ENCODE measurements around the gene MTTP.
"Not testable (repeated sequence)": the region's sequence is repeated elsewhere in the genome, so short reads cannot be mapped to it uniquely, and the experiment has no call there.

Gene MTTP

DNA sequence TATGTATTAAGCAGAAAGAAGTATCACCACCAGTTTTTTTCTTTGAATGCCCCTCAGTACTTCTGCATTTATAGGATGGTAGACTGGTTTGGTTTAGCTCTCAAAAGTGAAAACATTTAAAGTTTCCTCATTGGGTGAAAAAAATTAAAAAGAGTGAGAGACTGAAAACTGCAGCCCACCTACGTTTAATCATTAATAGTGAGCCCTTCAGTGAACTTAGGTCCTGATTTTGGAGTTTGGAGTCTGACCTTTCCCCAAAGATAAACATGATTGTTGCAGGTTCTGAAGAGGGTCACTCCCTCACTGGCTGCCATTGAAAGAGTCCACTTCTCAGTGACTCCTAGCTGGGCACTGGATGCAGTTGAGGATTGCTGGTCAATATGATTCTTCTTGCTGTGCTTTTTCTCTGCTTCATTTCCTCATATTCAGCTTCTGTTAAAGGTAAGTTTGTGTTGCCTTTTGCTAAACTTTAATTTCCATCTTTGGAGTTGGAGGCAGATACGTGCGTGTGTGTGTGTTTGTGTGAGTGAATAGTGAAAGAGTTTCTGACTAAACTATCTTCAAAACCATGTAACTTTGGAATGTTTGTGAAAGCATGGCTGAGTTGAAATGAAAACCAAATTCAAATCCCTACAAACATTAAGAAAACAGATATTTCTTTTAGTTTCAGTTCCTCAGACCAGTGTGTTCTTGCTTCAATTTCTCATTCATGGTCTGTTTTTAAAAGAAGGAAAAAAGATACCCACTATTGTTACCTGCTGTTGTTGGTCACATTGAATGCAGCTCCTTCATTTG is at the start of gene MTTP:
Gene MTTP (plus strand): TSS at position 295 of the 795 bp plus-strand sequence. CDS start 86 bp downstream, at position 381.
- DNase-seq, result no peak

DNA sequence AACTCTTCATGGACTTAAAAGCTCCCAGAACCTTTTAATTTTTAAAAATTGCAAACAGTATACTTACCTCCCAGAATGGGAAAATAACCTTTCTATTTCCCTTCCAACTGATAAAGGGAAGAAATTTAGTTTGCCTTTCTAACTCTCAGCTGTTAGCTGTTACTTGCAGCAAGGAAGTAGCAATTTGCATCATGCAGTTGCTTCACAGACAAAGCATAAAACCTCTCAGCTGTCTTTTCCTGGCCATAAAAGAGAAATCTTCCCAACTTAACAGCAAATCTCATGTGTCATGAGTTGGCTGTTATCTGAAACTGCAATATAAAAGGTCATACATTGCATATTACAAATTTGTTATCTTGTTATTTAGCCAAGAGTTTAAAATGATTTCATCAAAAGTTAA is 45.4 kb upstream of the MTTP start:
- DNase-seq, result no peak

DNA sequence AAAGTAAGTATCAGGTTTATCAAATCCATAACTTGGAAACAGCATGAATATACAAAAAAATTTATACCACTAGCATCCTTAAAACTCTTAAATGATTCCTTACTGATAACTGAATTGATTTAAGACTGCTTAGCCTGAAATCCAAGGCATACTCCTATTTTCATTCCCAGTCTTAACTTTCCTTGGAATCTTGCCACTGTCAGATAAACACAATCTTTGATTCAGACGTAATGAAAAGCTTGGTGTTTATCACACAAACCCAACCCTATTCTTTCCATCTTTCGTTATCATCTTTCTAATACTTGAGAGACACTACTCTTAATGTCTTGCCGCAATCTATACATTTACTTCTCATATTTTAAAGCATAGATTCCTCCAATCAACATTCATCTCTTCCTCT is 44.7 kb upstream of the MTTP start:
- no peak for DNase-seq

DNA sequence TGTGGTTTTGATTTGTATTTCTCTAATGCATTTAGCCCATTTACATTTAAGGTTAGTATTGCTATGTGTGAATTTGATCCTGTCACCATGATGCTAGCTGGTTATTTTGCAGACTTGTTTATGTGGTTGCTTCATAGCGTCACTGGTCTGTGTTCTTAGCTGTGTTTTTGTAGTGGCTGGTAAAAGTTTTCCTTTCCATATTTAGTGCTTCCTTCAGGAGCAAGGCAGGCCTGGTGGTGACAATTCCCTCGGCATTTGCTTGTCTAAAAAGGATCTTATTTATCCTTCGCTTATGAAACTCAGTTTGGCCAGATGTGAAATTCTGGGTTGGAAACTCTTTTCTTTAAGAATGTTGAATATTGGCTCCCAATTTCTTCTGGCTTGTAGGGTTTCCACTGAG is 39.9 kb upstream of the MTTP start:
- not testable (repeated sequence) for DNase-seq

DNA sequence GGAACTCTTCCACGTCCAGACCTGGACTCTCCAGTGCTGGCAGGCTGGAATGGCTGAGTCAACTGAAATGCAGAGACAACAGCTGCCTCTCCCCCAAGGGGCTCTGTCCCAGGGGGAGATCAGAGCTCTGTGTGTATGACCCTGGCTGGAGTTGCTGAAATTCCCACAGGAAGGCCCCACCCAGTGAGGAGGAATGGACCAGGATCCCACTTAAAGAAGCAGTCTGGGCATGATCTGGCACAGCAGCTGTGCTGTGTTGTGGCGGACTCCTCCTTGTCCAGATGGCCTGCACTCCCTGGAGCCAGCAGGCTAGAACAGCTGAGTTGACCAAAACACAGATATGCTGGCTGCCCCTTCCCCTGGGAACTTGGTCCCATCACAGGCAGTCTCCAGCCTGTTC is 38.4 kb upstream of the MTTP start:
- no peak for DNase-seq

DNA sequence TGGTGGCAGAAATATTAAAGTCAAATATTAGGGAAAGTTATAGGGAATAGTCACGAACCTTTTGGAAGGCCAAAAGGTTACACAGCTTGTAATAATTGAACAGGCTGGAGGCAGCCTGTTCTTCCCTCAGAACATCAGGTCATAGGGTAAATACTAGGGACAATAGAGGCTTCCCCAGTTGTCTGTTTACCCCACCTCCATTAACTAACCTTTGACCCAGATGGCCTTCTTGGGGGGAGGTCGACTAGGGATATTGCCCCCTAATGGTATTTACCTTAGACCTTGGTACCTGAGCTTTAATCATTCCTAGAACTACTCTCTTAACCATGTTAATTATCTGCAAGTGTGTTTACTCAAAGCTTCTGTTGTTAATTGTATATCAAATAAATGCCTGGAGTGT is 37.8 kb upstream of the MTTP start:
- no peak for DNase-seq

DNA sequence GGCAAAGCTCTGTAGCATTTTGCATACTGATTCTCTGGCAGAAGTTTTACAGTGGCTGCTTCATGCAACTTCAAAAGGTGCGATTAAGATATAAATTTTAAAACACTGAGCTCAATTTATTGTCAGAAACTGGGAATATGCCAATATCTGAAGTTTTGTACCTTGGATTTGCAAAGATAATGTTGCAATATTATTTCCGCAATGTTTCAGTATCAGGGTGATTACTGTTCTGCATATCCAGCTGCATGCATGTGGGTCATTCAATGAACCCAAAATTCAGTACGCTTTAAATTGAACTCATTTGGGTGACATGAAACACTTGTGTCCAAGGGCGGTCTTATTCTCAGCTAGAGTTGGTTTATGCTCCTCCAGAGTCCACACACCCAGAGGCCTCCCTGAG is 37.0 kb upstream of the MTTP start:
- DNase-seq, result no peak

DNA sequence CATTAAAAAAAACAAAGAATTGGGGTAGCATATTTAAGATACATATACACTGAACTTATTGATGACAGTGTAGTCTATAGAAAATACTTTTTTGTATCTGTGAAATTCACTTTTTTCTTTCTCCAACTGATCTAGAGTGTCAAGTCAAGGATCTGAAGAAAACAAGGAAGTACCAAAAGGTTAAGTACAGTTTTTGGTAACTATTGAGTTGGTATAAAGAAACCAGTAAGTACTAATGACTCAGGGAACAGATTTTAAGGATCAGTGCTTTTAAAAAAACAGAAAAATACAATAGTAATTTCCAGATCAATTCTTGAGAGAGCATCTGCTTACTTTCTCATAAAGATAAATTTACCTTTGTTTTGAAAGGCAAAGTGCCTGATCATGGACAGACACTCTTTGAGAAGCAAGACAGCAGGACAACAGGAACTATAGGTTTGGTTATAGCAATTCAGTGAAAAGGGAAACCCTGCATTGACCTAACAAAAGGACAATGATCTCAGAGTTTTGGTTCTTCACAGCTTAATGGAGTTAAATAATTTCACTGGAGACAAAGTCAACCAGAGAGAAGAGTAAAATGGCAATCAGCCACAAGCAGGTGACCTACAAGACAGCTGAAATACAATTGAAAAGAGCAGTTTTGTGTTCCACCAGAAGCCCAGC is 34.2 kb upstream of the MTTP start:
- no peak for DNase-seq

DNA sequence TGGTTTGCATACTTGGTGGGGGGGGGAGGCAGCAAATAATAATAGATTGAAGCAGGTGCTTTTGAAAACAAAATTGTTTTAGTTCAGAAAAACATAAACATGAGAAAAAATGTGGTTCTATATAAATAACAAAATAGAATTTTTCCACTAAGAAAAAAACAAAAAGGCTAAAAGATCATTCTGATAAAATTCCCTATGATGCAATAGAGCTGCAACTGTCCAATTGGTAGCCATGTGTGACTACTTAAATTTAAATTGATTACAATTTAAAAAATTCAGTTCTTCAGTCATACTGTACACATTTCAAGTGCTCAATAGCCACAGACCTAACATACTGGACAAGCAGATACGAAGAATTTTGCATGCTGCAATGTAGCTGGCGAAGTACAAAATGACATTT is 21.8 kb upstream of the MTTP start:
- DNase-seq, result no peak

DNA sequence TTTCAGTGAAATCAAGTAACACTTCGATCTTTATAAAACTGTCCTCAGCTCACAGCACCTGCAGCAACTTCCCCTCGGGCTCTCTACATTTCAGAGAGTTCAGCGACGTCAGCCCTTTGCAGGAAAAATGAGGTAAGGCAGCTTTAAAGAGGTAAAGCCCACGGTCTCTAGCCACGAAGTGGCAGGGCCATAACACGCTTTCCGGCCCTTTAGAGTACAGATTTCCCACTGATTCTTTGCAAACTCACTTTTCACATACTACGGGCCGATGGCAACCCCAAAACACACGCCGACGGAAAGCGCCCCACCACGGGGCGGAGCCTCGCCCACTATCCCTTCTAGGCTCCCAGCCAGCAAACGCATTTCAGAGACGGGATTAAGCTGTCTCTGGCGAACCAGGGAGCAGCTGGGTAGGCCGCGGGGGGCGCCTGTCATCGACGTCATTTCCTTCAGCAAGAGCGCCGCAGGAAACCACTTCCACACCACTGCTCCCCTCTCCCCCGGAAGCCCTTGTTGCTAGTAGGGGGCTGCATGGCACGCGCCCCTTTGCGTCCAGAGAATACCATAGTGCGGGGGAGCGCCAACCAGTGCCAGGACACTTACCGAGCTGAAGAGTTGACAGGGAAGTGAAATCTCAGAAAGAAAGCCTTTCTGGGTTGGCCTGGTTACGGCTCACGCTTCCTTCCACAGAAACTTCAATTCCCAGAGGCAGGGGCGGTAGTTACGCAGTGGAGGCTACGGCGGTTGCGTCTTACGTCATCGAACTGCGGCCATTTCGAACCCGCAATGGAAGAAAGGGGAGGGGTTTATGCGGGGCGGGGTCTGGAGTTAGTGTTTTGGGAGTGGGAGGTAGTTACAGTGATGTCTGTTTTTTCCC is 11.1 kb upstream of the MTTP start, which contains the start of gene TRMT10A:
Gene TRMT10A (minus strand): TSS at position 730 of the 877 bp plus-strand sequence. CDS start 4,701 bp downstream, outside the sequence.
- peak; percentile 97 for DNase-seq

DNA sequence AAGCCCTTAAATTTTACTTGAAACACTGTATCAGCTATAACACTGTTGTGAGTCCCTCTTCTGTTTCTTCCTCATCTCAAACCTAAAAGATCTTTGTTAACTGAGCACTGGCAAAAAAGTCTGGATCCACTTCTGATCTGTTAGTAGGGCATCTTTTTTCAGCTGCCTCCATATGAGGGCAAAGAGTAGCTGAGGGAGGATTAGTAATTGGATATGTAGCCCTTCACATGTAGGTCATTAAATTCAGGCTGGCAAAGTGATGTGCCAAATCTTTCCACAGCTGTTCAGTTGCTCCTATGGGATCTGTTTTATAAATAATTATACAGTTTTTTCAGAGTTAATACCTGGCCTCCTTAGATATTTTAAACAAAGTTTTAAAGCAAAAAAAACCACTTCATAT is 9.7 kb upstream of the MTTP start:
- no peak for DNase-seq

DNA sequence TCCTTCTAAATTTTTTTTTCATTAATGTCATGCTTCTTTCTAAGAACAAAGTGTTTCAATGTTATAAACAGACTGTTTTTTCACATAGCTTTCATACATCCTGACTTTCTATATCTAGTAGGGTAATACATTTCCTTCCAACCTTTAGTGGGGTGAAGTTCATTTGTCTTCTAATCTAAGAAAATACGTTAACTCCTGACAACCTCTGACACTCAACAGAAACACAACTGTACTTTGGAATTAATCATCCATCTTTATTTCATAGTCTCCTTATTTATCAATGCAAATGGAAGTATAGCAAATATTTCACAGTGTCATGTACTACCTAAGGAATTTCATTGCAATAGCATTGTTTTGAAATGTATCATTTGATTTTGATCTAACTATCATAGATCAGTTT is 2.7 kb upstream of the MTTP start:
- DNase-seq, result no peak

DNA sequence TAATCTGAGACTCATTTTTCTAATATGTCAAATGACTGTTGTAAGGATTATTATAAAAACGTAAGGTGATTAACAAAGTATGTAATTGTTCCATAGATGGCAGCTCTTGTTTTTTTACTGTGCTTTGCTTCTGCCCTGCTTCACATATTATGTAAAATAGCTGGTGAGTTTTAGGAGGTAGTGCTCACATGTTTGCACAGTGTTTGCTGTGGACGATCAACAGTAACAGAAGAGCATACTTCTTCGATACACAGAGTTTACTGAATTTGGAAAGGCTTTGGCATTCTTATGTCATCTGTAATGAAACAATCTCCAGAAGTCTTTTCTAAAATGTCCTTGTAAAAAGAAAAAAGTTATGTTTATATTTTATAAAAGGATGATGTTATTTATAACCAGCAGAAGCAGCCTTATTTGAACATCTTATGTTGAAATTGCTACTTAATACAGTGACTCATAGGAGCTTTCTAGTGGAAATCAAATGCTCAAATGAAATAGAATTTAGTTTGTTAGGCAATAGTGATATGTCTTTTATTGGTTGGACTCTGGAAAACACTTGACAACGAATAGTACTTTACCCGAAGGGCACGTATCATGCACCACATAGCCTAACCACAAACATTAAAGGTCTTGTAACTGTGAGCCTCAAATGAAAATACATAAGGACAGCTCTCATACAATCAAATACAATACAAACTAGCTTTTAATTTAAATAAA is 1.9 kb upstream of the MTTP start:
- DNase-seq, result no peak

DNA sequence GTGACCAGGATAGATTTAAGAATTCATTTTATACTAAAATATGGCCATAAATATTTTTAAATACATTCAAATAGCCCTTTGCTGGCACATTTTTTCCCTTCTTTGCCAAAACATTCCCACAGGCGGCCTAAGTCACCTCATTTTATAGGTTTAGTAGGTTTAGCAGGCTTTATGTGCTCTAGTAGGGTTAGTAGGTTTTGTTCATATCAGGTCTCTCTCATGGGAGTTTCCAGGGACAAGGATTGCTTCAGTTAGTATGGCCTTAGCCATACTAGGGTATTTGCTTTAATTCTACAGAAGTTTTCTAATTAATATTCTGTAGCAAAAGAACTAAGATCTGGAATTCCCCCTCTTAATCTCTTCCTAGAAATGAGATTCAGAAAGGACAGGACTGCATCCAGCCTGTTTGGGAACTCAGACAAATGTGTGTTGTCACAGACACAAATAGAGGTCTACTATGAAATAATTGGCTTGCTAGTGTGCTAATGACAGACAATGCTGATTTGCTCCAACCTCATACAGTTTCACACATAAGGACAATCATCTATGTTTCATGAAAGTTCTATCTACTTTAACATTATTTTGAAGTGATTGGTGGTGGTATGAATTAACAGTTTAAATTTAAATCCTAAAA is 772 bp upstream of the MTTP start:
- DNase-seq, result no peak

DNA sequence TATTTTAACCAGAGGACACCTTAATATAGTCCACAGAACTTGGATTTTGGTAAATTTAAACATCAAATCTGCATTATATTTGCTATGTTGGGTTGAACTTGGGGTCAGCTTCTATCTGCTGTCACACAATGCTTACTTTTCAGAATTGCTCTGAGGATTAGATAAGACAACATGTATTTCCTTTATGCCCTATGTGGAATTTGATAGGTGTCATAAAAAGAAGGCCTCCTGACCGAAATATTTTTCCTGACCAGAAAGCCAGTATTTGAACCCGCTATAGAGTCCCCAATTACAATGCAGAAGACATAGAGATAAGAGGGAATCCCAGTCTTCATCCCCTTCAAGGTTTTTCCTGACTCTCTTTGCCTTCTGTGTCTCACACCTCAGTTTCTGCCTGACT is 4.1 kb downstream of the MTTP start:
- no peak for DNase-seq

DNA sequence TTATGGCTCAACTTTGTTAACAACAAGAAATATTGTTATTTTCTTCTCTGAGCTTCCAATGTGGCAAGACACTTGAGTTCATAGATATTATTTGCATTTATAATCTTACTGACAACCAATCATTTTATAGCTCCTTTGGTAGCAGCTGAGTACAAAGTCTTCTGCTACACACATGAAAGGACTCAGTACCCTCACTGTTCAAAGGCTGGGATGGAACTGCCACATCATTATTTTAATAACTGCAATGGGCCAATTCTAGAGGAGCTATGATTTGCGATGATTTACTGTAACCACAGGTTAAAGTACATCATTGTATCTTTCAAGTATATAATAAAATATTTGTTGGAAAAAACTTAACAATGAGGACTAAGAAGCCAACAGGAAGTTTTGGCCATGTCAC is 10.9 kb downstream of the MTTP start:
- DNase-seq, result no peak

DNA sequence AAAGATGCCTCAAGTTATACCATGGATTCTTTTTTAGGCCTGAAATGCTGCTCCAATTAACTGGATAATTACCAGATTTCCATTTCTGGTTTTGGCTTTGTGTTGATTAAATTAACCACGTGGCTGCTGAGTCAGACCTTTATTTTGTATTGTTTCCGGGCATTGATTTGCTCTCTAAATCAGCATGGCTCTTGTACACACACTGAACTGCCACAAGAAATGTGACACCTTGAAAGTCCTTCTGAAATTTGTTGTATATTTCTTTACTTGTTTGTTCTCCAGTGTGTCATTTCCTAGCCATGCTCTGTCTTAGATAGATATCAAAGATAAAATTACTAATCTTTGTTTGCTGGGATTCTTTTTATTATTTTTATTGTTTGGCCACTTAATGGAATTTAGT is 11.7 kb downstream of the MTTP start:
- DNase-seq, result no peak

DNA sequence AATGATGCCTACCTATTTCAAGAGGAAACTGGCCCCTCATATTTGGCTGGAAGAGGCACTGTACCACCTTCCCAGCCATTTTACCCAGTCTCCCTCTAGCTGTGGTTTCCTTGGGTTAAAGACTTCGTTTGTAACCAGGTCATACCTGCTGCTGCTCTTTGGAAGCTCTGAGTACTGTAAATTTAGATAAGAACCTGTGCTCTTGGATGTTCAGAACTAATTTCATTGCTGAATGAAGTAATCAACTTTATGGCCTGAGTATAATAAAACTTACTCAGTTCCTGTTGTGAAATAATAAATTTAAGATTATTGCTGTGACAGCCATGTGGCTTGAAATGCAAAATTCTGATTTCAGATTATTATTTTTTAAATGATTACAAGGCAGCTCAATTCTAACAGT is 12.2 kb downstream of the MTTP start:
- DNase-seq, result no peak

DNA sequence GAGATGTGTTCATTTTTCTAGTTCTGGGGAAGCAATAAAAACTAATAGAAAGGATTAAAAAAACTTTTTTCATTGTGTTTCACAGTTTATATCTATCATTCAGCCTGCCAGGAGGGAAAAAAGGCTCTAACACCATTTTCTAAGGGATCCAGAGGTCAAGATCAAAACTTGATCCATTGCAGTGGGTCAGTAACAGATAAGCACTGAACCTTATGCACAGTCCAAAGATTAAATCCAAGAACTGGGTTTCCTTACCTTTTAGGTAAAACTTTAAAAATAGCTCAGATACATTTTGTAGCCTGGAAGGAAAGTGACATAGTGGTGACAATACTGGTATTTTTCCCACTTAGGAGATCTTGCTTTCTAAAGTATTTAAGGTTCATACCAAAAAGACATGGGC is 12.7 kb downstream of the MTTP start:
- no peak for DNase-seq

DNA sequence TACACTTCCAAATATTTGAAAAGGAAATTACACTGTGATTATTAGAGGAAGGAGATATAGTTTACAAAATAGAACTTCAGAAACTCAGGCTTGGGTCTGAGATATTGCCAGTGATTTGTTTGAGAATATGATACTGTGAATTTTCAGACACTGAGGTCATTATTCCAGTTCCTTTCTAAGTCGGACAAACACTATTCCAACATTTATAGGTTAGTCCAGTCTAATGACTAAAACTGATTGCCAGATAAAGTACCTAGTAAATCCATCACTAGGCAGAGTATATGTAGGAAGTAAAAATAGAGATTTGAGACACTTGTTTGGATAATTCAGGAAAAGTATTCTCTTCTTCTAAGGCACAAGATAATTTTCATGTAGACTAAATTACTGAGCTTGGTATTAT is 13.2 kb downstream of the MTTP start:
- no peak for DNase-seq

DNA sequence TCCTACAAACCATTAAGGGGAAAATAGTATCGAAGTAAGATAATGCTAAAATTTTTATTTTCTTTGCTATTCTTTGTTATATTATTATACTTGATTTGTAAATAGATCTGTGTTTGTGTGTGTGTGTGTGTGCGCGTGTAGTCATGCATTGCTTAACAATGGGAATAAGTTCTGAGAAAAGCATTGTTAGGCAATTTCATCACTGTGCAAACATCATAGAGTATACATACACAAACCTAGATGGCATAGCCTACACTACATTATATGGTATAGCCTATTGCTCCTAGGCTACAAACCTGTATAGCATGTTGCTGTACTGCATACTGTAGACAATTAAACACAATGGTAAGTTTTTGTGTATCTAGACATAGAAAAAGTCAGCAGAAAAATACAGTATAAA is 17.1 kb downstream of the MTTP start:
- DNase-seq, result no peak
